Measurements from ENCODE around the gene HDAC10.

HDAC10 gene

GRCh38 chr22:50232481-50233151 lies 18.4 kb downstream of the HDAC10 start:
- no peak for DNase-seq (ENCODE audit: low read depth)
- no peak overlapping the region for H3K4me3 ChIP-seq (ENCODE audit: low read length)
- TF ChIP-seq CTCF (IDR thresholded peaks at IDR 0.05; ENCODE audit: insufficient read depth, low read depth, low read length, missing control alignments): no peak

- no peak for DNase-seq (ENCODE audit: low read depth)
- no peak overlapping the region for H3K4me3 ChIP-seq (ENCODE audit: low read length)
- TF ChIP-seq CTCF (IDR thresholded peaks at IDR 0.05; ENCODE audit: insufficient read depth, low read depth, low read length, missing control alignments): no peak
Measured at GRCh38 chr22:50229370-50229769, 21.7 kb downstream of the HDAC10 start.

- TF ChIP-seq CTCF (IDR thresholded peaks at IDR 0.05; ENCODE audit: insufficient read depth, low read depth, low read length, missing control alignments): no peak
- no peak overlapping the region for H3K4me3 ChIP-seq (ENCODE audit: low read length)
- DNase-seq (ENCODE audit: low read depth): no peak
Measured at GRCh38 chr22:50228366-50228765, 22.7 kb downstream of the HDAC10 start.

- DNase-seq (ENCODE audit: low read depth): no peak
- no peak for TF ChIP-seq CTCF (IDR thresholded peaks at IDR 0.05; ENCODE audit: insufficient read depth, low read depth, low read length, missing control alignments)
- no peak overlapping the region for H3K4me3 ChIP-seq (ENCODE audit: low read length)
Measured at GRCh38 chr22:50227579-50228215, 23.4 kb downstream of the HDAC10 start.

- no peak for DNase-seq (ENCODE audit: low read depth)
- no peak overlapping the region for H3K4me3 ChIP-seq (ENCODE audit: low read length)
- no peak for TF ChIP-seq CTCF (IDR thresholded peaks at IDR 0.05; ENCODE audit: insufficient read depth, low read depth, low read length, missing control alignments)
Measured at GRCh38 chr22:50226875-50227165, 24.2 kb downstream of the HDAC10 start.

- no peak for DNase-seq (ENCODE audit: low read depth)
- no peak for TF ChIP-seq CTCF (IDR thresholded peaks at IDR 0.05; ENCODE audit: insufficient read depth, low read depth, low read length, missing control alignments)
- no peak overlapping the region for H3K4me3 ChIP-seq (ENCODE audit: low read length)
Measured at GRCh38 chr22:50226063-50226874, 24.8 kb downstream of the HDAC10 start.
